ENCODE measurements around the gene PEX19. TPM values are rescaled to one million over a fixed set of nuclear protein-coding genes. Genes with fewer than 3 reads are reported as not detected.

The PEX19 gene
- polyA plus RNA-seq, 1 donor from 2014 or later = 51.6 TPM

DNA sequence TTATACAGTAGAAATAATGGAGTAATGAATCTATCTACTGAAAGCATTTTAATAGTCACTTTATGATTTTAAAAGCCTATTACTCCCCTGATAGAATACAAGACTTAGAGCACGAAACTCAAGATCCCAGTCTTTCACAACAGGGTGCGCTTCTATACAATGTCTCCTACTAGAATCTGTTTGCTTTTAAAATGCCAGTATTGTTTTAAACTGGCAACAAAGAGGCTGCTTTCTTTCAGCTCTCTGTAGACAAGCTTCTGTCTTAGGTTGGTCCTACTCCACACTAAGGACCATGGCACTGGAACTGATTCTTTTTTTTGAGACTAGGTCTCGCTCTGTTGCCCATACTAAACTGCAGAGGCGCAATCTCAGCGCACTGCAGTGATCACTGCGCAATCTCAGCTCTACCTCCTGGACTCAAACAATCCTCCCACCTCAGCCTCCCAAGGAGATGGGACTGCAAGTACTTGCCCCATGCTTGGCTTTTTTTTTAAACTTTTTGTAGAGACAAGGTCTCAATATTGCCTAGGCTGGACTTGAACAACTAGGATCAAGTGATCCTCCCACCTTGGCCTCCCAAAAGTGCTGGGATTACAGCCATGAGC, 27.4 kb downstream of the PEX19 start:
- H3K9me2 ChIP-seq (ENCODE audit: insufficient read depth, low read length) = no peaks in the 10 kb centered on the region
- H3F3A ChIP-seq (ENCODE audit: insufficient read depth, low read length, poor library complexity, severe bottlenecking) = no peaks in the 10 kb centered on the region
- no peak overlapping the region for H3K27ac ChIP-seq (ENCODE audit: low read length)
- H3K27me3 ChIP-seq (ENCODE audit: insufficient read depth, low read depth, low read length) = no peaks in the 10 kb centered on the region
- H4K20me1 ChIP-seq (ENCODE audit: insufficient read depth) = no peaks in the 10 kb centered on the region
- no peak overlapping the region for H3K9ac ChIP-seq (ENCODE audit: low read length)
- peaks cover 46% of the 10 kb centered on the region for H3K79me2 ChIP-seq (replicated peaks; ENCODE audit: insufficient read depth, low read length)
- no peak overlapping the region for H3K4me2 ChIP-seq (ENCODE audit: low read length)
- no peak overlapping the region for H3K4me3 ChIP-seq (ENCODE audit: low read length)
- no peak overlapping the region for H2AFZ ChIP-seq (ENCODE audit: low read depth, low read length)
- H3K36me3 ChIP-seq (ENCODE audit: insufficient read depth, low read length) = no peaks in the 10 kb centered on the region
- H3K9me3 ChIP-seq (ENCODE audit: low read length) = no peaks in the 10 kb centered on the region
- TF ChIP-seq MXI1 (conservative IDR thresholded peaks at IDR 0.05; ENCODE audit: poor library complexity, severe bottlenecking) (no peak), SMC3 (conservative IDR thresholded peaks at IDR 0.05; ENCODE audit: poor library complexity) (no peak), RAD21 (conservative IDR thresholded peaks at IDR 0.05) (no peak), EZH2 (IDR thresholded peaks at IDR 0.05; ENCODE audit: borderline replicate concordance, insufficient read depth, low read length, poor library complexity, severe bottlenecking) (no peak), POLR2AphosphoS5 (IDR thresholded peaks at IDR 0.05) (no peak), TAF1 (IDR thresholded peaks at IDR 0.05; ENCODE audit: low read depth) (no peak), EP300 (conservative IDR thresholded peaks at IDR 0.05; ENCODE audit: poor library complexity, severe bottlenecking) (no peak)
- TF ChIP-seq, protein P1, sequence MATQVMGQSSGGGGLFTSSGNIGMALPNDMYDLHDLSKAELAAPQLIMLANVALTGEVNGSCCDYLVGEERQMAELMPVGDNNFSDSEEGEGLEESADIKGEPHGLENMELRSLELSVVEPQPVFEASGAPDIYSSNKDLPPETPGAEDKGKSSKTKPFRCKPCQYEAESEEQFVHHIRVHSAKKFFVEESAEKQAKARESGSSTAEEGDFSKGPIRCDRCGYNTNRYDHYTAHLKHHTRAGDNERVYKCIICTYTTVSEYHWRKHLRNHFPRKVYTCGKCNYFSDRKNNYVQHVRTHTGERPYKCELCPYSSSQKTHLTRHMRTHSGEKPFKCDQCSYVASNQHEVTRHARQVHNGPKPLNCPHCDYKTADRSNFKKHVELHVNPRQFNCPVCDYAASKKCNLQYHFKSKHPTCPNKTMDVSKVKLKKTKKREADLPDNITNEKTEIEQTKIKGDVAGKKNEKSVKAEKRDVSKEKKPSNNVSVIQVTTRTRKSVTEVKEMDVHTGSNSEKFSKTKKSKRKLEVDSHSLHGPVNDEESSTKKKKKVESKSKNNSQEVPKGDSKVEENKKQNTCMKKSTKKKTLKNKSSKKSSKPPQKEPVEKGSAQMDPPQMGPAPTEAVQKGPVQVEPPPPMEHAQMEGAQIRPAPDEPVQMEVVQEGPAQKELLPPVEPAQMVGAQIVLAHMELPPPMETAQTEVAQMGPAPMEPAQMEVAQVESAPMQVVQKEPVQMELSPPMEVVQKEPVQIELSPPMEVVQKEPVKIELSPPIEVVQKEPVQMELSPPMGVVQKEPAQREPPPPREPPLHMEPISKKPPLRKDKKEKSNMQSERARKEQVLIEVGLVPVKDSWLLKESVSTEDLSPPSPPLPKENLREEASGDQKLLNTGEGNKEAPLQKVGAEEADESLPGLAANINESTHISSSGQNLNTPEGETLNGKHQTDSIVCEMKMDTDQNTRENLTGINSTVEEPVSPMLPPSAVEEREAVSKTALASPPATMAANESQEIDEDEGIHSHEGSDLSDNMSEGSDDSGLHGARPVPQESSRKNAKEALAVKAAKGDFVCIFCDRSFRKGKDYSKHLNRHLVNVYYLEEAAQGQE (IDR thresholded peaks at IDR 0.05; ENCODE audit: borderline replicate concordance) = no peak
- TF ChIP-seq, protein P2, sequence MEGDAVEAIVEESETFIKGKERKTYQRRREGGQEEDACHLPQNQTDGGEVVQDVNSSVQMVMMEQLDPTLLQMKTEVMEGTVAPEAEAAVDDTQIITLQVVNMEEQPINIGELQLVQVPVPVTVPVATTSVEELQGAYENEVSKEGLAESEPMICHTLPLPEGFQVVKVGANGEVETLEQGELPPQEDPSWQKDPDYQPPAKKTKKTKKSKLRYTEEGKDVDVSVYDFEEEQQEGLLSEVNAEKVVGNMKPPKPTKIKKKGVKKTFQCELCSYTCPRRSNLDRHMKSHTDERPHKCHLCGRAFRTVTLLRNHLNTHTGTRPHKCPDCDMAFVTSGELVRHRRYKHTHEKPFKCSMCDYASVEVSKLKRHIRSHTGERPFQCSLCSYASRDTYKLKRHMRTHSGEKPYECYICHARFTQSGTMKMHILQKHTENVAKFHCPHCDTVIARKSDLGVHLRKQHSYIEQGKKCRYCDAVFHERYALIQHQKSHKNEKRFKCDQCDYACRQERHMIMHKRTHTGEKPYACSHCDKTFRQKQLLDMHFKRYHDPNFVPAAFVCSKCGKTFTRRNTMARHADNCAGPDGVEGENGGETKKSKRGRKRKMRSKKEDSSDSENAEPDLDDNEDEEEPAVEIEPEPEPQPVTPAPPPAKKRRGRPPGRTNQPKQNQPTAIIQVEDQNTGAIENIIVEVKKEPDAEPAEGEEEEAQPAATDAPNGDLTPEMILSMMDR (IDR thresholded peaks at IDR 0.05; ENCODE audit: poor library complexity, severe bottlenecking) = no peak

DNA sequence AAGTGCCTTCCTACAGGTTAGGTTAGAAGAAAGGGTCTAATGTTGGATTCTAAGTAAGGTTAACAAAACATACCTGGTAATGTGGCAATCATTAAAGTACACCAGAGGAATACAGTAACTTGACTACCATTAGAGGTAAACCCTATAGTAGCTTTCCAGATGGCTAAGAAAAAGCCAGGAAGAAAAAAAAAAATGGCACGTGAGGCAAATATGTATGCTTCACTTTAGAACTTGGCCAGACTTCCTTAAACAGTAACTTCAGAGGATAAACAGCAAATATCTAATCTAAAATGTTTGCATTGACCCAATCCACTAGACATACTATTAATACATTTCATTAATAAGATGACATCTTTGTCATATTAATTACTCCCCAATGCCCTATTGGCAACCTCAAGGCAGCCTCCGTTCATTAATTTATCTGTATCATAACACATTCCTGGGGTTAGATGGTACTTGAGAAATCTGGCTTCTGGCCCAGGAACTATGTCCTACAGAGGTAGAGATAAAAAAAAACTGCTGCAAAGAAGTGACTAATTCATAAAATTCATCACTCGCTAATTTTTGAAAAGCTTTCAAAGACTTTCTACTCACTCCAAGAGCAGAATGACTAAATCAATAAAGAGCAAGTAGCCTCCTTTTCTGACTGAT, 28.4 kb downstream of the PEX19 start:
- no peak overlapping the region for H3K4me2 ChIP-seq (ENCODE audit: low read length)
- TF ChIP-seq SMC3 (conservative IDR thresholded peaks at IDR 0.05; ENCODE audit: poor library complexity) = no peak
- no peak for TF ChIP-seq POLR2AphosphoS5 (IDR thresholded peaks at IDR 0.05)
- no peak for TF ChIP-seq TAF1 (IDR thresholded peaks at IDR 0.05; ENCODE audit: low read depth)
- TF ChIP-seq, protein P2 (IDR thresholded peaks at IDR 0.05; ENCODE audit: poor library complexity, severe bottlenecking) = no peak
- TF ChIP-seq EP300 (conservative IDR thresholded peaks at IDR 0.05; ENCODE audit: poor library complexity, severe bottlenecking) = no peak
- TF ChIP-seq, protein P1 (IDR thresholded peaks at IDR 0.05; ENCODE audit: borderline replicate concordance) = no peak
- no peak for TF ChIP-seq MXI1 (conservative IDR thresholded peaks at IDR 0.05; ENCODE audit: poor library complexity, severe bottlenecking)
- TF ChIP-seq RAD21 (conservative IDR thresholded peaks at IDR 0.05) = no peak
- no peak for TF ChIP-seq EZH2 (IDR thresholded peaks at IDR 0.05; ENCODE audit: borderline replicate concordance, insufficient read depth, low read length, poor library complexity, severe bottlenecking)
- no peak overlapping the region for H3K4me3 ChIP-seq (ENCODE audit: low read length)
- no peak overlapping the region for H3K9ac ChIP-seq (ENCODE audit: low read length)
- H3F3A ChIP-seq (ENCODE audit: insufficient read depth, low read length, poor library complexity, severe bottlenecking) = no peaks in the 10 kb centered on the region
- no peaks in the 10 kb centered on the region for H3K9me2 ChIP-seq (ENCODE audit: insufficient read depth, low read length)
- no peak overlapping the region for H3K27ac ChIP-seq (ENCODE audit: low read length)
- no peaks in the 10 kb centered on the region for H3K36me3 ChIP-seq (ENCODE audit: insufficient read depth, low read length)
- H2AFZ ChIP-seq (ENCODE audit: low read depth, low read length) = no peak overlapping the region
- H3K9me3 ChIP-seq (ENCODE audit: low read length) = no peaks in the 10 kb centered on the region
- no peaks in the 10 kb centered on the region for H3K27me3 ChIP-seq (ENCODE audit: insufficient read depth, low read depth, low read length)
- peaks cover 40% of the 10 kb centered on the region for H3K79me2 ChIP-seq (replicated peaks; ENCODE audit: insufficient read depth, low read length)
- H4K20me1 ChIP-seq (ENCODE audit: insufficient read depth) = no peaks in the 10 kb centered on the region

All from neural cell (in vitro differentiated cells).